Measurements from ENCODE around the gene CLEC4C.
"Not testable (repeated sequence)": the region's sequence is repeated elsewhere in the genome, so short reads cannot be mapped to it uniquely, and the experiment has no call there.

The CLEC4C gene

GRCh38 chr12:7756993-7757392 is 9.8 kb upstream of the CLEC4C start:
- H3K36me3 ChIP-seq (ENCODE audit: control insufficient read depth, insufficient read depth, low read length, severe bottlenecking) = no peaks in the 10 kb centered on the region
- peaks cover 5% of the 10 kb centered on the region for H3K4me1 ChIP-seq (ENCODE audit: control insufficient read depth, insufficient read depth, low read length)
- no peak for DNase-seq (ENCODE audit: low read depth)
- H3K4me3 ChIP-seq (ENCODE audit: low read length) = no peak overlapping the region
- H3K27me3 ChIP-seq (replicated peaks; ENCODE audit: control insufficient read depth, insufficient read depth, low read length) = no peaks in the 10 kb centered on the region
- no peak overlapping the region for H3K9ac ChIP-seq (ENCODE audit: low read length)
- H3K9me3 ChIP-seq (ENCODE audit: control insufficient read depth, low read length) = no peaks in the 10 kb centered on the region

GRCh38 chr12:7755668-7756067 is 8.5 kb upstream of the CLEC4C start:
- DNase-seq (ENCODE audit: low read depth); H3K36me3 ChIP-seq (ENCODE audit: control insufficient read depth, insufficient read depth, low read length, severe bottlenecking); H3K4me3 ChIP-seq (ENCODE audit: low read length); H3K9me3 ChIP-seq (ENCODE audit: control insufficient read depth, low read length); H3K27me3 ChIP-seq (replicated peaks; ENCODE audit: control insufficient read depth, insufficient read depth, low read length); H3K9ac ChIP-seq (ENCODE audit: low read length); H3K4me1 ChIP-seq (ENCODE audit: control insufficient read depth, insufficient read depth, low read length): not testable (repeated sequence)

GRCh38 chr12:7751941-7752922 is 5.1 kb upstream of the CLEC4C start:
- not testable (repeated sequence) for H3K4me1 ChIP-seq (ENCODE audit: control insufficient read depth, insufficient read depth, low read length); H3K27me3 ChIP-seq (replicated peaks; ENCODE audit: control insufficient read depth, insufficient read depth, low read length); H3K4me3 ChIP-seq (ENCODE audit: low read length); DNase-seq (ENCODE audit: low read depth); H3K36me3 ChIP-seq (ENCODE audit: control insufficient read depth, insufficient read depth, low read length, severe bottlenecking); H3K9me3 ChIP-seq (ENCODE audit: control insufficient read depth, low read length); H3K9ac ChIP-seq (ENCODE audit: low read length)

GRCh38 chr12:7751394-7751793 is 4.2 kb upstream of the CLEC4C start:
- Histone ChIP-seq H3K4me1 (ENCODE audit: control insufficient read depth, insufficient read depth, low read length) (no peaks in the 10 kb centered on the region), H3K9ac (ENCODE audit: low read length) (no peak overlapping the region), H3K9me3 (ENCODE audit: control insufficient read depth, low read length) (no peaks in the 10 kb centered on the region), H3K36me3 (ENCODE audit: control insufficient read depth, insufficient read depth, low read length, severe bottlenecking) (no peaks in the 10 kb centered on the region), H3K27me3 (replicated peaks; ENCODE audit: control insufficient read depth, insufficient read depth, low read length) (peaks cover 4% of the 10 kb centered on the region), H3K4me3 (ENCODE audit: low read length) (no peak overlapping the region)
- no peak for DNase-seq (ENCODE audit: low read depth)

- Histone ChIP-seq H3K4me3 (ENCODE audit: low read length) (no peak overlapping the region), H3K27me3 (replicated peaks; ENCODE audit: control insufficient read depth, insufficient read depth, low read length) (peaks cover 4% of the 10 kb centered on the region), H3K9me3 (ENCODE audit: control insufficient read depth, low read length) (no peaks in the 10 kb centered on the region), H3K9ac (ENCODE audit: low read length) (no peak overlapping the region), H3K36me3 (ENCODE audit: control insufficient read depth, insufficient read depth, low read length, severe bottlenecking) (no peaks in the 10 kb centered on the region), H3K4me1 (ENCODE audit: control insufficient read depth, insufficient read depth, low read length) (no peaks in the 10 kb centered on the region)
- DNase-seq (ENCODE audit: low read depth) = no peak
Measured at GRCh38 chr12:7750350-7750749, 3.2 kb upstream of the CLEC4C start.

GRCh38 chr12:7749442-7749841 is 2.3 kb upstream of the CLEC4C start:
- H3K4me3 ChIP-seq (ENCODE audit: low read length) = no peak overlapping the region
- no peaks in the 10 kb centered on the region for H3K4me1 ChIP-seq (ENCODE audit: control insufficient read depth, insufficient read depth, low read length)
- H3K36me3 ChIP-seq (ENCODE audit: control insufficient read depth, insufficient read depth, low read length, severe bottlenecking) = no peaks in the 10 kb centered on the region
- DNase-seq (ENCODE audit: low read depth) = no peak
- no peaks in the 10 kb centered on the region for H3K9me3 ChIP-seq (ENCODE audit: control insufficient read depth, low read length)
- no peak overlapping the region for H3K9ac ChIP-seq (ENCODE audit: low read length)
- H3K27me3 ChIP-seq (replicated peaks; ENCODE audit: control insufficient read depth, insufficient read depth, low read length) = peaks cover 4% of the 10 kb centered on the region

- Histone ChIP-seq H3K4me1 (ENCODE audit: control insufficient read depth, insufficient read depth, low read length) (no peaks in the 10 kb centered on the region), H3K36me3 (ENCODE audit: control insufficient read depth, insufficient read depth, low read length, severe bottlenecking) (no peaks in the 10 kb centered on the region), H3K27me3 (replicated peaks; ENCODE audit: control insufficient read depth, insufficient read depth, low read length) (peaks cover 4% of the 10 kb centered on the region), H3K9me3 (ENCODE audit: control insufficient read depth, low read length) (no peaks in the 10 kb centered on the region), H3K4me3 (ENCODE audit: low read length) (no peak overlapping the region), H3K9ac (ENCODE audit: low read length) (no peak overlapping the region)
- no peak for DNase-seq (ENCODE audit: low read depth)
Measured at GRCh38 chr12:7748852-7749251, 1.7 kb upstream of the CLEC4C start.

GRCh38 chr12:7732993-7733392 is 14.2 kb downstream of the CLEC4C start:
- Histone ChIP-seq H3K9ac (ENCODE audit: low read length) (no peak overlapping the region), H3K27me3 (replicated peaks; ENCODE audit: control insufficient read depth, insufficient read depth, low read length) (peaks cover 6% of the 10 kb centered on the region), H3K36me3 (ENCODE audit: control insufficient read depth, insufficient read depth, low read length, severe bottlenecking) (no peaks in the 10 kb centered on the region), H3K9me3 (ENCODE audit: control insufficient read depth, low read length) (no peaks in the 10 kb centered on the region), H3K4me1 (ENCODE audit: control insufficient read depth, insufficient read depth, low read length) (no peaks in the 10 kb centered on the region), H3K4me3 (ENCODE audit: low read length) (no peak overlapping the region)
- no peak for DNase-seq (ENCODE audit: low read depth)

- no peak overlapping the region for H3K9ac ChIP-seq (ENCODE audit: low read length)
- no peaks in the 10 kb centered on the region for H3K36me3 ChIP-seq (ENCODE audit: control insufficient read depth, insufficient read depth, low read length, severe bottlenecking)
- no peaks in the 10 kb centered on the region for H3K9me3 ChIP-seq (ENCODE audit: control insufficient read depth, low read length)
- peaks cover 6% of the 10 kb centered on the region for H3K27me3 ChIP-seq (replicated peaks; ENCODE audit: control insufficient read depth, insufficient read depth, low read length)
- H3K4me1 ChIP-seq (ENCODE audit: control insufficient read depth, insufficient read depth, low read length) = no peaks in the 10 kb centered on the region
- no peak overlapping the region for H3K4me3 ChIP-seq (ENCODE audit: low read length)
- DNase-seq (ENCODE audit: low read depth) = no peak
Measured at GRCh38 chr12:7731486-7731885, 15.7 kb downstream of the CLEC4C start.

- H3K4me1 ChIP-seq (ENCODE audit: control insufficient read depth, insufficient read depth, low read length); H3K9ac ChIP-seq (ENCODE audit: low read length); H3K4me3 ChIP-seq (ENCODE audit: low read length); H3K36me3 ChIP-seq (ENCODE audit: control insufficient read depth, insufficient read depth, low read length, severe bottlenecking); DNase-seq (ENCODE audit: low read depth); H3K27me3 ChIP-seq (replicated peaks; ENCODE audit: control insufficient read depth, insufficient read depth, low read length); H3K9me3 ChIP-seq (ENCODE audit: control insufficient read depth, low read length): not testable (repeated sequence)
Measured at GRCh38 chr12:7730984-7731383, 16.2 kb downstream of the CLEC4C start.

GRCh38 chr12:7729746-7730145 is 17.4 kb downstream of the CLEC4C start:
- no peak for DNase-seq (ENCODE audit: low read depth)
- H3K4me3 ChIP-seq (ENCODE audit: low read length) = no peak overlapping the region
- H3K36me3 ChIP-seq (ENCODE audit: control insufficient read depth, insufficient read depth, low read length, severe bottlenecking) = no peaks in the 10 kb centered on the region
- H3K27me3 ChIP-seq (replicated peaks; ENCODE audit: control insufficient read depth, insufficient read depth, low read length) = peaks cover 12% of the 10 kb centered on the region
- no peaks in the 10 kb centered on the region for H3K9me3 ChIP-seq (ENCODE audit: control insufficient read depth, low read length)
- H3K4me1 ChIP-seq (ENCODE audit: control insufficient read depth, insufficient read depth, low read length) = no peaks in the 10 kb centered on the region
- H3K9ac ChIP-seq (ENCODE audit: low read length) = no peak overlapping the region

GRCh38 chr12:7723926-7724325 is 23.2 kb downstream of the CLEC4C start:
- no peaks in the 10 kb centered on the region for H3K9me3 ChIP-seq (ENCODE audit: control insufficient read depth, low read length)
- no peaks in the 10 kb centered on the region for H3K36me3 ChIP-seq (ENCODE audit: control insufficient read depth, insufficient read depth, low read length, severe bottlenecking)
- H3K4me1 ChIP-seq (ENCODE audit: control insufficient read depth, insufficient read depth, low read length) = no peaks in the 10 kb centered on the region
- no peak overlapping the region for H3K4me3 ChIP-seq (ENCODE audit: low read length)
- H3K27me3 ChIP-seq (replicated peaks; ENCODE audit: control insufficient read depth, insufficient read depth, low read length) = peaks cover 5% of the 10 kb centered on the region
- DNase-seq (ENCODE audit: low read depth) = no peak
- no peak overlapping the region for H3K9ac ChIP-seq (ENCODE audit: low read length)

All from adipocyte (in vitro differentiated cells).